HG02623 (cell line): ENCODE data around the gene PODXL2.
"Not testable (repeated sequence)": the region's sequence is repeated elsewhere in the genome, so short reads cannot be mapped to it uniquely, and the experiment has no call there.

Experiments
- ATAC-seq: cut with Tn5 transposase; IDR thresholded peaks from one replicate; pipeline ENCODE4 v1.9.1; 2021; ENCODE audit warnings: moderate library complexity; ENCODE audit not compliant: unreplicated experiment

The PODXL2 gene

DNA sequence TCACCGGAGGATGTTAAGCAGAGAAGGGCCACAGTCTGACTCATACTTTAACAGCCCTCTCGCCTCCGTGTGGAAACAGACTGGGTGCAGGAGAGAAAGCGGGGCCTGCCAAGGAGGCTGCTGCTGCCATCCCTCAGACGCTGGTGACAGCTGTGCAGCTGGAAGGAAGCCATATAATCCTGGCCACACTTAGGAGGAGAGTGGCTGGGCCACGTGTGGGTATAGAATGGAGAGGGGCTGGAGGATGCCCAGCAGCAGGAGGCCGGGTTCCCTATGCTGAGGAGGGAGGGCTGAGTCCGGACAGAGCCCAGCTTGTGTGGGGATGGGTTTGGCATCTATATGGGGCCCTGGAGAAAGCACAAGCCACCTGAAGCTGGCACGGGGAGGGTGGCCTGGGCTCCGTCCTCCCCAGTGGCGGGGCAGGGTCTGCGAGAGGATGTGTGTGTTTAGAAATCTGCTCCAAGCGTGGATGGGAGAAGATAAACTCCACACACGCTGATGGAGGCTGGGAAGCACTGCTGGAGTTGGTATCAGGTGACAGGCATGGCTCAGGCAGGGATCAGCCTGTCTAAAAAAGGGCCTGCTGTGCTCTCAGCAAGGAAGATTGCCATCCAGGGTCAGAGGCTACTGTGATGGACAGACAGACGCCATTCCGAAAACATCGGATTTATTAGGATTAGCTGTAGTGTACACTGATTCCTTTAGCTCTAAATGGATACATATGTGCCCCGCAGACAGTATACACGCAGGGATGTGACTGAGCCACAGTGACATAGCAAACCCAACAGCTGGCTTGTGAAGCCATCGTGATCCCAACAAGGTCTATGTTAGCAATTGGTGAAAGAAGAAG, 59.7 kb downstream of the PODXL2 start:
- no peak for ATAC-seq

DNA sequence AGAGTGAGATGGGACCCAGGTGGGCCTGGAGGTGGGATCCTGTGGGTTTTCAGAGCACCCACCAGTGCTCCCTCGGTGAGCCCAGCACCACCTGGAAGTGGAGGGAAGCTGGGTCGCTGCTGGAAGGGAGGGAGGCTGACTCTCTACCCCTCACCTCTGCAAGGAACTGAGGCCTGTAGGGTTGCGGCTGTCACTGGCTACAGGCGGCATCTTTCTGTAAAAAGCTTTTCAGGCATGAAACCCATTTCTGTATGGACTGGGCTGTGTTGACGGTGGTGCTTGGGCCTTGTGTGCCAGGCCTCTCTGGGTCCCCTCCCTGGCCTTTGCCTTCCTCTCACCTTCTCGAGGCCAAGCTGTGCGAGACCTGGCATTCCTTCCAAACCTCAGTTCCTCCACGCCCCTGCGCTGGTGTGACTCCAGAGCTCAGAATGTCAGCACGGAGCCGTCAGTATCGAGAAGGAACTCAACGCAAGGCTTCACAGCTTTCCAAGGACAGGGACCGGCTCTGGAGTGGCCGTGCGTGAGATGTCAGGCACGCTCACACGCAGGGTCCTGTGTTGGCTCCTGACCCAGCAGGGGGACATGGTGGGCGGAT, 60.4 kb downstream of the PODXL2 start:
- no peak for ATAC-seq

GRCh38 chr3:127690106-127690505, 61.1 kb downstream of the PODXL2 start:
- no peak for ATAC-seq

DNA sequence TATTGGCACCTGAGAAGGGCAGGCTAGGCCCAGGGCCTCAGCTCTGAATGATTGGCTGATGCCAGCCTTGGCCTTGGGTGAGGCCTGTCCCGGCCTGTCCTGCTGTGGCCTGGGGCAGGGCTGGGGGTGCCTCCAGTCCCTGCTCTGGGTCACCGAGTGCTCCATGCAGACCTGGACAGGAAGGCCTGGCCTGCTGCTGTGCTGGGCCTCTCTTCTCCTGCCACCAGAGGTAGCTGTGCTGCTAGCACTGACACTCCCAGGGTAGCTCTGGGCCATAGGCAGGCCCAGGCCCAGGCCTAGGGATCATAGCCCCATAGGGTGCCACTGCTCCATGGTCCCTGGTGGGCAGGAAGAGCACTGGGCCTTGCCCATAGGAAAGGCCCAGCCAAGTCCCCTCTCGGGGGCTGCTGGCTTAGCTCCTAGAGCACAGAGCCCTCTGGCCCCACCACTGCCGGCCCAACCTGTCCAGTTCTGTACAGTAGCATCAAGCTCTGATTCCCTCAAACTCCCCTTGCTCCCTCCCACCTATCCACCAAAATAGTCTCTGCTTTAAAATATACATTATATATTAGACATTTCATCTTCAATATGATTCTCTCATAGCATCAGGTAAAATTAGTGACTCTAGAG, 62.0 kb downstream of the PODXL2 start:
- ATAC-seq, result no peak

- ATAC-seq, result no peak
Measured at GRCh38 chr3:127691489-127691888, 62.5 kb downstream of the PODXL2 start.

DNA sequence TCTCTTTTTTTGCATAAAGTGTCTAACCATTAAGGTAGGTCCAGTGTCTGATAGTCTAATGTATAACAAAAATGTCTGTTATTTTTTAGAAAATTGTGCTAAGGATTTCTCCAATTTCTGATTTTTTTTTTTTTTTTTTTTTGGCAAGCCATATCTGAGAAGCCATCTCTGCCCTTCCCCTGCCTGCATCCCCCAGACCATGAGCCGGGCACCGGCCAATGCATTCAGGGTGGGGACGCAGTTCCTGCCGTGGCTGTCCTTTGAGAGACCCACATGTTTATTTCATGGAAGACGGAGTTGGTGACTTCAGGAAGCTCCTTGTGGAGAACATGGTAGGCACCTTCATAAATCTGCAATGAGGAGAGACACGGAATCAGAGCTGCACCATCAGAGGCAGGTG, 63.0 kb downstream of the PODXL2 start:
- ATAC-seq, result no peak

- no peak for ATAC-seq
Measured at GRCh38 chr3:127692501-127693335, 63.7 kb downstream of the PODXL2 start.

- no peak for ATAC-seq
Measured at GRCh38 chr3:127693336-127693843, 64.4 kb downstream of the PODXL2 start.

GRCh38 chr3:127694467-127695215, 65.7 kb downstream of the PODXL2 start:
- no peak for ATAC-seq

DNA sequence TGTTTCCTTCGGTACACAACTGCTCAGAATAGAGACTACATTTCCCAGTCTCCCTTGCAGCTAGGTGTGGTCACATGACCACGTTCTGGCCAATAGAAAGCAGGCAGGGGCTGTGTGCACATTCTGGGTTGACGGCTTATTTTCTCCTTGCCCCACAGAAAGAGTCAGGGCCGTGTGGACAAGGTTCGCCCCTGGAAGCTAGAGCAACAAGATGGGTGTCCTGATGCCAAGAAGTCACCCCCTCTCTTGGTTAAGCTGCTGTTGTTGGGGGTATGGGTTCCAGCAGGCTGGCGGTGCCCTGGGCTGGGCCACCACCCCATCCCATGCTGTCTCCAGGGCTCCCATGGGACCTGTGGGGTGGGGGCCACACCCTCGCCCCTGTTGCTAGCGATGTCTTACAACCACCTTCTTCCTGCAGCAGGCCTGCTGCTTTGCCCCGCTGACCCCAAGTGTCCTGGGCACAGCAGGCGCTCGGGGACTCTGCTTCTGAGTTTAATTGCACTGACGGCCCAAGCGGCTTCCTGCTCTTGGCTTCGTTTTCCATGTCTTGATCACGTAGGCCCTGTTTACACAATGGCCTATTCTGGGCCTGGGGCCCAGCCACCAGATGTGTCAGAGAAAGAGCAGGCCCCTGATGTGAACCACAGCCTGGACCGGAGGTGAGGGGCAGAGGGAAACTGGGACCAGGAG, 68.7 kb downstream of the PODXL2 start:
- ATAC-seq, result no peak

- no peak for ATAC-seq
Measured at GRCh38 chr3:127698286-127698685, 69.3 kb downstream of the PODXL2 start.

GRCh38 chr3:127698691-127699415, 69.9 kb downstream of the PODXL2 start:
- ATAC-seq, result no peak

- ATAC-seq, result no peak
Measured at GRCh38 chr3:127699416-127700300, 70.7 kb downstream of the PODXL2 start.

DNA sequence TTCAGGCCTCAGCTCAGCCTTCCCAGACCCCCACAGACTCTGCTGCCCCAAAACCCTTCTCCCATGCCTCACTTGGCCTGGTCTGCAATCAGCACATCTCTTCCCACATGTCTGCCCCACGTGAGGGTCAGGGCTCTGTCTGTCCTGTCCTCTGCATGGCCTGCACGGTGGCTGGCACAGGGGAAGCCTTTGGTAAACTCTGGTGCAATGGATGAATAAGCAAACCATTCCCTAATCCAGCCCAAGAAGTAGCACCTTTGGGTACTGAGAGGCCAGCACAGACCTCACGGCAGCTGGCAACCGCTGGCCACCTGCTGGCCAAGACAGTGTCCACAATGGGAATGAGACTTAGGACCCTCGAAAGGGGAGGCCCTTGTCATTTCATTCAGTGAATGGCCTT, 71.4 kb downstream of the PODXL2 start:
- ATAC-seq, result no peak

GRCh38 chr3:127701280-127701911, 72.4 kb downstream of the PODXL2 start:
- no peak for ATAC-seq

- ATAC-seq, result no peak
Measured at GRCh38 chr3:127702151-127702578, 73.2 kb downstream of the PODXL2 start.

DNA sequence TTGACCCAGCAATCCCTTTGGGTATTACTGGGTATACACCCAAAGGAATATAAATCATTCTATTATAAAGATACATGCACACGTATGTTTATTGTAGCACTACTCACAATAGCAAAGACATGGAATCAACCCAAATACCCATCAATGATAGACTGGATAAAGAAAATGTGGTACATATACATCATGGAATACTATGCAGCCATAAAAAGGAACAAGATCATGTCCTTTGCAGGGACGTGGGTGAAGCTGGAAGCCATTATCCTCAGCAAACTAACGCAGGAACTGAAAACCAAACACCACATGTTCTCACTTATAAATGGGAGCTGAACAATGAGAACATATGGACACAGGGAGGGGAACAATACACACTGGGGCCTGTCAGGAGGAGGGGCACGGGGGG, 75.9 kb downstream of the PODXL2 start:
- not testable (repeated sequence) for ATAC-seq

GRCh38 chr3:127706312-127706711, 77.3 kb downstream of the PODXL2 start:
- ATAC-seq, result no peak
